ENCODE results near the gene CDK9.

GRCh38 chr9:127818574-127818973 is 32.7 kb downstream of the CDK9 start:
- no peak for TF ChIP-seq CTCF (IDR thresholded peaks at IDR 0.05; ENCODE audit: insufficient read depth, low read length, poor library complexity, severe bottlenecking)
- no peak for TF ChIP-seq EZH2phosphoT487 (conservative IDR thresholded peaks at IDR 0.05; ENCODE audit: low read length)

Data from SU-DHL-6 (cell line).